Left renal pelvis (tissue), 4 donors: ENCODE measurements around the gene SYT12. TPM values are rescaled to one million over a fixed set of nuclear protein-coding genes. Genes with fewer than 3 reads are reported as not detected.
"Not testable (repeated sequence)": the region's sequence is repeated elsewhere in the genome, so short reads cannot be mapped to it uniquely, and the experiment has no call there.

ENCODE experiments used
- DNase-seq, 4 donors: peaks; one replicate each; pipeline ENCODE4 v3.0.0-alpha.2; 2013; ENCODE audit warnings: low read depth in 4 of 4, low spot score in 3 of 4
- polyA plus RNA-seq, 4 donors: library from polyadenylated mRNA; unstranded; fragments of 120-200 nt; gene quantifications; one replicate each; pipeline ENCODE4 v1.2.1, GENCODE V29; 2013; ENCODE audit not compliant: insufficient read length in 4 of 4

SYT12 gene
- polyA plus RNA-seq, 4 donors = 0.09 to 0.47 (median 0.15) TPM

DNA sequence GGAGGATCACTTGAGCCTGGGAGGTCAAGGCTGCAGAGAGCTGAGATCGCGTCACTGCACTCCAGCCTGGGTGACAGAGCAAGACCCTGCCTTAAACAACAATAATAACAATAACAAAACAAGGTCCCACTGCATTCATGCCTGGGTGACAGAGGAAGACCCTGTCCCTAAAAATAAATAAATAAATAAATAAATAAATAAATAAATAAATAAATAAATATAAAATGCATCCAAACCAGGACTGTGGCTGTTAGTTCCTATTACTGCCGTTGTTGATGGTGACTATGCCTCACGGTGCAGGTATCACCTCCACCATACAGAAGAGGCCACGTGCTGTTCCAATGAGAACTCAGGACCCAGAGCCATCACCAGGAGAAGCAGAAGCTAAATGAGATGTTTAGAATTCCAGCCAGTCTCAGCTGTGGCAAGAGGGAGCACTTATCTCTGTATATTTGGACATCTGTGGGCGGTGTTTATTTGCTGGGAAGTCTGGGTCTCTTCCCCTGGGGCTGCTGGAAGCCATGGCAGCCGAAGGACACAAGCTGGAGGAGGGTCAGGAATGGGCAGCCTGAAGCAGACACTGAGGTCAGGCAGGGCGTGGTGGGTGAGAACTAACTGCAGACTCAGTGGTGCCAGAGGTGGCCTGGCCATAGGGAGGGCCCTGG lies 26.2 kb upstream of the SYT12 start:
- DNase-seq = no peak

DNA sequence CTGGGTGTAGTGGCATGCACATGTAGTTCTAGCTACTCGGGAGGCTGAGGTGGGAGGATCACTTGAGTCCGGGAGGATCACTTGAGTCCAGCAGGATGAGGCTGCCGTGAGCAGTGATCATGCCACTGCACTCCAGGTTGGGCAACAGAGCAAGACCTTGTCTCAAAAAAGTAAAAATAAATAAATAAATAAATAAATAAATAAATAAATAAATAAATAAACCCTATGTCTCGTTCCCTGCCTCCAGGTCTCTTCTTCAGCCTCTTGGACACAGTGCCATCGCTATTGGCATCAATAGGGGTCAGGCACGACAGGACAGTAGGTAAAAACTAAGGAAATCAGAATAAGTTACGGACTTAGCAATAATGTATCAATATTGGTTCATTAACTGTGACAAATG lies 23.4 kb upstream of the SYT12 start:
- no peak for DNase-seq

DNA sequence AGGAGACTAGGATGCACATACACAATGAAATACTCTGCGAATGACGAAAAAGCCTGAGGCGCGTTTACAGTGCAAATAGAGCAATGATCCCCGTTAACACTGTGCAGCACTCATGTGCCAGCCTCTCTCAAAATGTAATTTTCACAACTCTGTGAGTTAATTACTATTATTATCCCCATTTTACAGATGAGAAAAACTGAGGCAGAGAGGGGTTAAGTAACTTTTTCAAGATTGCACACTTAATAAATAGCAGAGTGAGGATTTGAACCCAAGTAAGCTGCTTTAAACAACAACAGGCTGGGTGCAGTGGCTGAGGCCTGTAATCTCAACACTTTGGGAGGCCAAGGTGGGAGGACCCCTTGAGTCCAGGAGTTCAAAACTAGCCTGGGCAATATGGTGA lies 21.6 kb upstream of the SYT12 start:
- no peak for DNase-seq

DNA sequence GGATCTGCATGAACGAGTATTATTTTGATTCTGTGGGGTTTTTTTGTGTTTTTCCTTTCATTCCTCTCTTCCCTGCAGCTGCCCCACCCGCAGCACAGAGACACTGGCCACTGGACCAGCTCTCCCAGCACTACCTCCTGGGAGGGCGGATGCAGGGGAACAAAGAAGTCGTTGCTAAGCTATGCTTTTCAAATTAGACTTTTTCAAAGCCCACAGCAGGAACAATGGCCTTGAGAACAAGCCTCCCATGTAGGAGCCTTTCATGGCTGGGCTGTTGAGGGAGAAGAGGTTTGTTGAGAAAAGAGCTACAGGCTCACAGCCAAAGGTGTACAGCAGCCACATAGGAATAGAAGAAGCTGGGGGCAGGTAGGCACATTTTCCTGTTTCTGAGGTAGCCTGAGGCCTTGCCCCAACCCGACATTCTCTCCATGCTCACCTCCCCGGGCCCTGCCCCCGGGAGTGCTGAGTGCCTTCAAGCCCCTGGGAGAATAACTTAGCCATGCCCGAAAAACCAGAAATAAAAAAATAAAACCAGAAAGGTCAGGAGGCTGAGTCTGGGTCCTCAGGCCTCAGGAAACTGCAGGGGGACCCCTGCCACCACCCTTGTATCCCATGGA lies 20.5 kb upstream of the SYT12 start:
- no peak for DNase-seq

DNA sequence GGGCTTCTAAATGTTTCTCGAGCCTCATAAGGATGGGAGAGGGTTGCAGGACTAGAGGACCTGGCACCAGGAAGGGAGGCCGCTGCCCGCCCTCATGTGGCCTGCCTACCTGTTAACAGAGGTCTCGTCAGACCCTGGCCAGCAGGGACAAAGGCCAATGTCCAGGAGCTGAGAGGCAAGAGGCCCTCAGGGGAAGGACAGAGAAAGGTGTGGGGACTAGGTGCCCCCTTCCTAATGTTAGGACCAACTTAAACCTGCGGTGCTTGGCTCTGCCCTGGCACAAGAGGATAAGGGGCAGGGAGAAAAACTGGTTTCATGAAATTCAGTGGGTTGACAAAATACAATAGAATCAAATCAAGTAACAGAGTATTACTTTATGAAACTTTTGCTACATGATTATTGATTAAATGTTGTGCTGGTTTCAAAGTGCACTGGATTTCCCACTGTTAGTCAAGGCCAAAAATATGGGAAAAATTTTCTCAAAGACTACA lies 20.0 kb upstream of the SYT12 start:
- DNase-seq = no peak

DNA sequence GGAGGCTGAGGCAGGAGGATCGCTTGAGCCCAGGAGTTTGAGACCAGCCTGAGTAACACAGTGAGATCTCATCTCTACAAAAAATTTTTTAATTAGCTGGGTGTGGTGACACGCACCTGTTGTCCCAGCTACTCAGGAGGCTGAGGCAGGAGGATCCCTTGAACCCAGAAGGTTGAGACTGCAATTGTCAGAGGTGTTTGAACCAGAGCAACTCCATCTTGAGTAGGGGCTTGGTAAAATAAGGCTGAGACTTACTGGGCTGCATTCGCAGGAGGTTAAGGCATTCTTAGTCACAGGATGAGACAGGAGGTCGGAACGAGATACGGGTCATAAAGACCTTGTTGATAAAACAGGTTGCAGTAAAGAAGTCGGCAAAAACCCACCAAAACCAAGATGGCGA lies 17.7 kb upstream of the SYT12 start:
- not testable (repeated sequence) for DNase-seq

DNA sequence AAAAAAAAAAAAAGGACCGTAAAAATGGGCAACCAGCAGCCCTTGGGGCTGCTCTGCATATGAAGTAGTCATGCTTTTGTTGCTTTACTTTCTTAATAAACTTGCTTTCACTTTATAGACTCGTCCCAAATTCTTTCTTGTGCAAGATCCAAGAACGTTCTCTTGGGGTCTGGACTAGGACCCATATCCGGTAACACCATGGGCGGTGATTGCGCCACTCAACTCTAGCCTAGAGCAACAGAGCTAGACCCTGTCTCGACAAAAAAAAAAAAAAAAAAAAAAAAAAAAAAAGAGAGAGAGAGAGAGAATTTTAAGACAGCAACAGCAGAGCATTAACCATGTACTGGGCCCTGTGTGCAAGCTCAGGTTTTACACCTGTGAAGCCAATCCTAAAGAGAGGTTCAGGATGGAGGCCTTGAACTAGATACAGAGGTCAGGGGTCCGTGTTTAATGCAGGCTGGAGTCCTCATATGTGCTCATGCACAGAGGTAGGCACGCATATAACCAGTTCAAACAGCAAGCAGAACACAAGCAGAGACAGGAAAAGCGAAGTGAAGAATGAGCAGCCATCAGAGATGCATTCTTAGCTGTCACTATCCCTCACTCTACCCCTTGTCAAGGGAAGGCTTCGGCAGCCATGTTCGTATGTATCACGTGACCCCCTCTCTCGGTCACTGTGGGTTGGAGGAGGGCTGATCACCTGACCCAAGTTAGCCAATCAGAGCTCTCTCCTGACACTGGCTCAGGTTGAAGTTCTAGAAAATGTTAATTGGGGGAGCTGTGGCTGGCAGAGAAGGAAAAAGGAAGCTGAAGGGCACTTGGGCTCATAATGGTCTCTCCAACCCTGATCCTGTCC lies 16.7 kb upstream of the SYT12 start:
- no peak for DNase-seq

DNA sequence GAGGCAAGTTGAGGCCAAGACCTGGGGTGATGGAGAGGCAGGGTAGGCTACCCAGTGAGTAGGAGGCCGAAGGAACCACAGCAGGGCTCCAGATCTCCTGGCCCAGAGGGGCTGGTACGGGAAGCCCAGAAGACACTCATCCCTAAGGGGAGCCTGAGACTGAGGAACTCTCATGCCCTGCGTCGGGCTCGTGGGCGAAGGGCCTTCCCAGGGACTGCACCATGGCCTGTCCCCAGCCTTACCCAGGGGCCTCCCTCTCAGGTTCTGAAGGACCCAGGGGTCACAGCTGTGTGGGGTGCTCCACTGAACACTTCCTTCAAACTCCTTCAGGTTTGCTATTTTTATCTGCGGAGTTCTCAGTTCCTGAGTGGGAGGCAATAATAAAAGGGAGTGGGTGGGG lies 15.8 kb upstream of the SYT12 start:
- no peak for DNase-seq

DNA sequence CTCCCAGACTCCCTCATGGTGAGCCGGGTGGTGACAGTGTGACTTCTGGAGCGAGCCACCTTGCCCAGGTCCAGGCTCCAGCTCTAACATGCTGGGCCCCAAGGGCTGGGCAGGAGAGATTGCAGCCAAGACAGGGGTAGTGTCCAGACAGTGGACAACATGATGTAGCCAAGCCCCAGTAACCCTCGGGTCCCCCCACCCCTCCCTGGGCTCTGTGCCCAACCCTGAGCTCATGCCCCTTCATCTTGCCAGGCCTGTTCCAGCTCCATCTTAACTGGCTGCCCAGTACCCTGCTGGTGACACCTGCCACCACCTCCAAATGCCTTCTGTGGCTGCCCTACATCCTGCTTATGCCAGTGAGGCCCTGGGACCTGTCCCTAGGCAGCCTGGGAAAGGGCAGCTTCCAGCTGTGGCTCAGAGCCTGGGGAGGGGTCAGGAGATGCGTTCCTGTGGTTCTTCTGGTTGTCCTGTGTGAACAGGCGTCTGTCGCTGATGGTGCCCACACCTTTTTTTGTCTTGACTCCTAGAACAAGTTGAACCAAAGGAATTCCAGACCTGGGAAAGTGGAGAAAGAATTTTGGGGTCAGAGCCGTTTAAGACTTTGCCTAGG lies 12.5 kb upstream of the SYT12 start:
- no peak for DNase-seq

DNA sequence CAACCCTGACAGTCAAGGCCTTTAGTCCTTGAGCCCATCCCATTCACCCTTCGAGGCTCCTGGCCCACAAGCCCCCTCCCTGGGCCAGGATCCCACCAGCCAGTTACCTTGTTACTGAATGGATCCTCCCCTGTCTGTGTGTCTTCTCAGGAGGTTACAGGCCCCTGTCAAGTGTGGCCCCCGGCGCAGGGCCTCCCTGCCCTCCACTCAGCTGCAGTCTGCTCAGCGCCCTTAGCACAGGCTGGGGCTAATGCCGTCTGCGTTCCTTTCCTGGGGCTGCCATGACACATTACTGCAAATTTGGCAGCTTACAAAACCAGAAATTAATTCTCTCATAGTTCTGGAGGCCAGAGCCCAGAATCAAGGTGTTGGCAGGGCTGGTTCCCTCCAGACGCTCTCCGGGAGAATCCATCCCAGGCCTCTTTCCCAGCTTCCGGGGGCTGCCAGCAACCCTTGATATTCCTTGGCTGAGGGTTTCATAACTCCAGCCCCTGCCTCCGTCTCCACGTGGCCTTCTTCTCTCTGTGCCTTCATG lies 9.4 kb upstream of the SYT12 start:
- DNase-seq = no peak

DNA sequence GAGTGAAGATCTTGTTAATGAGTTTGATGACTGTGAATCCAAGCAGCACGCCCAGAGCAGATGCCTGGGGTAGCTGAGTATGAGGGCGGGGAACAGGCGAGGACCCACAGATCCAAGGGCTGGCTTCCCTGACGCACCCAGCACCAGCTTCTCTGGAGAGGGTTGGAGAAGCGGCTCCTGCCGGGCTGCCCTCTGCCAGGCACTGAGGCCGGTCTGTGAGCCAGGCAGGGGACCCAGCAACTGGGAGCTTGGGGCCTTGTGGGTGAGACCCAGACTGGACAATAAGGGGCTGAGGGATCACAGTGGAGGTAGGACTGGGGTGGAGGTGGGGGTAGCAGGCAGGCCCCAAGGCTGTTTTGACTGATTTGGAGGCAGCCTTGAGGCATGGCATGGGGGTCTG lies 8.6 kb upstream of the SYT12 start:
- no peak for DNase-seq

DNA sequence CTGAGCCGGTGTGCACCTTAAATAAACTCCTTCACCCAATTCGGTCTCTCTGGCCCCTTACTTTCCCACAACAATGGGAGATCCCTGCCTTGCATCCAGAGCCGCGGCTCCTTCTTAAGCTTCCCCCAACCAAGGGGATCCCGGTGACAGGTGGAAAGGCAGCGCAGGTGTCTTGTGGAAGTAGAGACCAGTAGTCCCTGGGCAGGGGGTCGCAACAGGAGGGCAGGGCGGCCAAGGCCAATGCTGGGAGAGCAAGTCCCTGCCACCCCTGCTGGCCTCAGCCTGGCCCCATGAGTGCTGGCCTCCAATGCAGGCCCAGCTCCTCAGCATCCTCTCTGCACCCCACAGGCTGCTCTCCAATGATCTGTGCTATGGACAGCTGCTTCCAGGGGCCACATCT lies 7.9 kb upstream of the SYT12 start:
- no peak for DNase-seq

DNA sequence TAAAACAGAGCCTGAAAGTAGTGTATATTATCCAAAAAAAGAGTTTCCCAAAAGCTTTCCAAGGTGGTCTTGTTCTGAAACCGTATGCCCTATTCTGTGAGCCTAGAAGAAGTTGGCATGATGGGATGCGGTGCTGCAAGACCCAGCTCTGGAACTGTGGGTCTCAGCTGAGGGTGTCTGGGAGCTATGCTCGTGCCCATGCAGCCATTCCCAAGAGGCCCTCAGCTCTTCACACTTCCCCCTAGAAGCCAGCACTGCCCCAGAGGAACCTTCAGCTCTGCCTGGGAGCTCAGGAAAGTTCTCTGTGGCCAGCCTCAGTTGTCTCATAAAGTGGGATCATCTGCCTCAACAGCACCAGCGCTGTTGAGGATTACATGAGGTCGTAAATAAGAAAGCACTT lies 6.4 kb upstream of the SYT12 start:
- DNase-seq = no peak

DNA sequence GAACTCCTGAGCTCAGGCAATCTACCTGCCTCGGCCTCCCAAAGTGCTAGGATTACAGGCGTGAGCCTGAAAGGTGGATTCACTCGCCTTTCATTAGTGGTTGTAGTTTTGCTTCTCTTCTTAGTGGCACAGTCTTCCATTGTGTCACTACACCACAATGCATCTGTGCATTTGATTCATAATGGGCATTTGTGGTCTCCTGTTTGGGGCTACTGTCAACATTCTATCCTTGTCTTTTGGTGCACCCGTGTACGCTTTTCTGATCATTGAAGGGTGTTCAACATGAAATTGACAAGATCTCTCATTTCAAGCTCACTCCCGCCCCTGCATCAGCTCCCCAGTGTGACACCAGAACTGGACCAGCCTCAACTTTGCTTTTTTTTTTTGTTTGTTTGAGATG lies 2.0 kb upstream of the SYT12 start:
- no peak for DNase-seq

DNA sequence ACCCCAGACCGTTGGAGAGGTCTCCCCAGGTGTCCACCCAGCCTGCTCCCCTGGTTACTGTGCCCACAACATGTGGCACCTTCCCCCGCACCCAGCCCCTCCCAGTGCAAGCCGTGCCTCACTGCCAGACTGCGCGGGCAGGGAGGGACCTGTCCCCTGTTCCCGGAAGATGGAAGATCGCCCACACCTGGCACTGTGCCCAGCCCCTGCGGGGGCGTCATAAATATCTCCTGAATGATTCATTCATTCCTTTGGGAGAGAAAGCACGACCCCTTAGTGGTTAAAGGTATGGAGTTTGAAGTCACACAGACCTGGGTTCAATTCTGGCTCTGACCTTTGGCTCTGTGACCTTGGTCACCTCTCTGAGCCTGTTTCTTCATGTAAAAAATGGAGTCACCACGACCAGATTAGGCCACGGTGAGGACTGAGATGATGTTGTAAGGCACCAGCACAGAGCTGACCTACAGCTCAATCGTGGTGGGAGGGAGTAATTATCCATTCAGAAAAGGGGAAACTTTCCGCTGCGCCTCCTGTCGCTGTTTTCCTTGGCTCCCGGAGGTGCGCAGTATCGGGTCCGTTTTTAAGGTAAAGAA lies 497 bp upstream of the SYT12 start:
- no peak for DNase-seq

DNA sequence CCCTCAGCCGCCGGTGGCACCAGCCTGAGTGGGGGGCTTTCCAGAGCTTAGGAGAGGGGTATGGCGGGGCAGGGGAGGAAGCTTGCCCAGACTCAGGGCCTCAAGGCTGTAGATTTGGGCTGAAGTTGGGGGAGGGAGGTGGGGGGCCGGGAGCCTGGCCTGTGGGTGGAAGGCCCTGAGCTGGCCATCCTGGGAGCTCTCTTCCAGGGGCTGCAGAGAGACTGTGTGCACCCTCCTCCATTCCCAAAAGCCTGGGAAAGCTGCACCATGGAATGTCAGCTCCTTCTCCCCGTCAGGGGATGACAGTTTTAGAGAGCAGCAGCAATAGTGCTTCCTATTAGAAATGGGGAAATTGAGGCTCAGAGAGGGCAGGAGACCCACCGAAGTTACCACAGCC lies 1.0 kb downstream of the SYT12 start:
- DNase-seq = no peak

DNA sequence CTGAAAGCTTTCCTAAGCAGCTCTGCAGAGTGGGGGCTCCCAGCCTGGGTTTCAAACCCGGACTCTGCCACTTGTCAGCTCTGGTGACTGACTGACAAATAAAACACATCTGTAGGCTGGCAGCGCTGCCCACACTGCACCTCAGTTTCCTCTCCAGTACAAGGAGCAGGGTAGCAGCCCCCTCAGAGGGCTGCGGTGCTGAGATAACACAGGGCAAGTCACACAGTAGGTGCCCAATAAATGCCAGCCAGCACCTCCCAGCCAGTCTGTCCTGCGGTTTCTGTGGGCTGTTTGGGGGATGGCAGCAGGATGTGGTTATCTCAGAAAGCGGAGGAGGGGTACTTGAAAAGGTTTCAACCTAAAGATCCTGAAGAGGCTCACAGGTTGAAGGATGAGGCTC lies 1.5 kb downstream of the SYT12 start:
- no peak for DNase-seq

DNA sequence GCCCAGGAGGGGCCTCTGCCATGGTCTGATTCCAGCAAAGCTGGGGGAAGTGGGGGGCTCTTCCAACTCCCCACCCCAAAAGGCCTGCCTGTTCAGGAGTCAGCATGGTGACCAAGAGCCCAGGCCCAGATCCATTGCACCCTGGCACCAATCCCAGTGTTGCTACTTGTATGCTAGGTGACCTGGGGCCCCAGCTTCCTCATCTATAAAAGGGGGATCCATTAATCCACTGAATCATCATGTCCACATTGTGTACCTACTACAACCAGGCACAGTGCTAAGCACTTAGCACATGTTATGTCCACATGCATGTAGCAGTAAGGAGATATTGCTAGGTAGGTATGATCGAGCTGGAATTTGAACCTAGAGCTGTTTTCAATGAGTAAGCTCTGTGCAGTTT lies 2.0 kb downstream of the SYT12 start:
- DNase-seq = no peak

DNA sequence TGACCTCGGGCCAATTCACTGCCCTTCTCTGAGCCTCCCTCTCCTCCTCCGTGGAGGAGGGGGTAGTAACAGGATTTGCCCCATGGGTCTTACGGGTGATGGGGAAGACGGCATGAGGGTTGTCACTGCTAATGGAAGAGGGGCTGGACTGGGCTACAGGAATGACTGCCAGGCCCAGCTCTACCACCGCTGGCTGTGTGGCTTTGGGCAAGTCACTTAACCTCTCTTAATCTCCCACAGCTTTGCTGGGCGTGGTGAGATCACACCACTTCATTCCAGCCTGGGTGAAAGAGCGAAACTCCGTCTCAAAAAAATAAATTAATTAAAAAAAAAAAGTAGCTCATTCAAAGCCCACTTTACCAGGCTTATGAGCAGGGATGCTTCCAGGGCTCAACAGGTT lies 2.8 kb downstream of the SYT12 start:
- DNase-seq = no peak

DNA sequence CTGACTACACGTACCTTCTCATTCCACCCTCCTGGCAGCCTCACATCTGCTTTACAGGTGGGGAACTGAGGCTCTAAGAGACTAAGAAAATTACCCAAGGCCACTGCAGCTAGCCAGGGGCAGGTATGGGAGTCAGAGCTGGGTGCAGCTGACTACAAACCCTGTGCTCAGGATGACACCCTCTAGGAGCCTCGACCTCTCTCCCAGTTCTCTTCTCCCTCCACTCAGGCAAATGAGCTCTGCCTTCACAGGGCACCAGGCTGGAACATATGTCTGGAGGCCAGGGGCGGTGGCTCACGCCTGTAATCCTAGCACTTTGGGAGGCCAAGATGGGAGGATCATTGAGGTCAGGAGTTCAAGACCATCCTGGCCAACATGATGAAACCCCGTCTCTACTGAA lies 4.0 kb downstream of the SYT12 start:
- no peak for DNase-seq

DNA sequence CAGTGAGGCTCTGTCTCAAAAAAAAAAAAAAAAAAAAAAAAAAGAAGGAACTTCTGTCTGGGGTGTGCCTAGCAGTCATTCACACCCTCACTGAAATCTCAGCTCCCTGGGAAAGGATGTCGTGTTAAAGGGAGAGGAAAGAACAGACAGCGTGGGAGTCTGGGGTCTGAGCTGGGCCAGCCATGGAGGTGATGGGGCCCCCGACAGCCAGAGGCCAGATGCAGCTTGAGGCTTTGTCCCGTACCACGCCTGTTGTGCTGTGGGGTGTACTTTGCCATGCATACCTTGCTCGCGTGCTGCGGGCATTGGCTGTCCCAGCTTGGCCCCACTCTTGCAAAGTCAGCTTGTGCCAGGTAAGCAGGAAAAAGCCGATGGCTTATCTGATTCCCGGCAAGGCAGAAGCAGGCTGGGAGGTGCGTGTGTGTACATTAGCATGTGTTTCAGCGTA lies 4.6 kb downstream of the SYT12 start:
- DNase-seq = no peak
